Caco-2 (cell line): ENCODE measurements around the gene MBNL2. TPM values are rescaled to one million over a fixed set of nuclear protein-coding genes. Genes with fewer than 3 reads are reported as not detected.
A peak's percentile ranks its signal among the peaks of the same experiment; 100 is the strongest.

ENCODE experiments used
- BruUV-seq: library from RNA; stranded (reverse); fragments of 400-500 nt; replicated peaks from 2 replicates; lab custom pipeline; 2021; lab: Mats Ljungman, UMichigan
- CTCF ChIA-PET: fragments of 300-600 bp; sonication (Branson Sonifier 250); formaldehyde crosslinking; loops from one replicate; lab custom pipeline; 2022; ENCODE audit warnings: antibody characterized with exemption; lab: Charles Lee
- POLR2A ChIA-PET: fragments of 300-600 bp; sonication (Branson Sonifier 250); formaldehyde crosslinking; loops from one replicate; lab custom pipeline; 2022; ENCODE audit warnings: antibody characterized with exemption; lab: Charles Lee
- DNase-seq, 2 experiments: peaks; one replicate each; pipeline versions ENCODE4 v3.0.0 to v3.0.0-alpha.2; 2020 to 2022
- H3K27me3 ChIP-seq: replicated peaks from 2 replicates; pipeline ENCODE4 v1.6.0; 2011; ENCODE audit warnings: low read length; ENCODE audit not compliant: control insufficient read depth, insufficient read depth
- H3K36me3 ChIP-seq: 2 replicates; pipeline ENCODE4 v1.5.1; 2011; ENCODE audit warnings: low read length; ENCODE audit not compliant: control insufficient read depth, insufficient read depth
- H3K4me1 ChIP-seq: fragments of 250-450 bp; sonication (Bioruptor Pico); 2 replicates; pipeline ENCODE4 v1.5.1; 2020; ENCODE audit warnings: mild to moderate bottlenecking
- H3K4me3 ChIP-seq: 2 replicates; pipeline ENCODE4 v1.5.1; 2011; ENCODE audit warnings: low read depth, mild to moderate bottlenecking, control low read depth, low read length
- H3K9me3 ChIP-seq: fragments of 250-450 bp; sonication (Bioruptor Pico); 2 replicates; pipeline ENCODE4 v1.5.1; 2020; ENCODE audit warnings: mild to moderate bottlenecking, moderate library complexity
- H3K27ac Mint-ChIP-seq: one replicate; pipeline ENCODE4 v1.8.0; 2022; ENCODE audit warnings: mixed read lengths; ENCODE audit not compliant: unreplicated experiment
- H3K27me3 Mint-ChIP-seq: one replicate; pipeline ENCODE4 v1.8.0; 2022; ENCODE audit warnings: mixed read lengths; ENCODE audit not compliant: insufficient read depth, unreplicated experiment
- H3K36me3 Mint-ChIP-seq: one replicate; pipeline ENCODE4 v1.8.0; 2022; ENCODE audit warnings: mild to moderate bottlenecking, mixed read lengths; ENCODE audit not compliant: insufficient read depth, unreplicated experiment
- H3K4me1 Mint-ChIP-seq: one replicate; pipeline ENCODE4 v1.8.0; 2022; ENCODE audit warnings: low read depth, mixed read lengths; ENCODE audit not compliant: unreplicated experiment
- H3K4me3 Mint-ChIP-seq: one replicate; pipeline ENCODE4 v1.8.0; 2022; ENCODE audit warnings: mild to moderate bottlenecking, moderate library complexity, mixed read lengths; ENCODE audit not compliant: unreplicated experiment
- H3K9me3 Mint-ChIP-seq: one replicate; pipeline ENCODE4 v1.8.0; 2022; ENCODE audit warnings: mixed read lengths; ENCODE audit not compliant: unreplicated experiment
- intact Hi-C: fragments of 100-400 bp; cut with micrococcal nuclease; formaldehyde crosslinking; loops from one replicate; pipeline ENCODE4 v1.10.0; 2022; ENCODE audit not compliant: unreplicated experiment
- total RNA-seq: library from RNA; stranded (reverse); gene quantifications from 2 replicates; pipeline ENCODE4 v1.2.3, GENCODE V29; 2022
- TF ChIP-seq, protein P1 (sequence below), 2 experiments: fragments of 200-600 bp in 1 of 2; IDR thresholded peaks; 1 replicate in 1 of 2; 2 replicates in 1 of 2; pipeline versions ENCODE4 v1.5.1 to v1.8.0; 2011 to 2022; ENCODE audit warnings: antibody characterized with exemption in 1 of 2, control low read depth in 1 of 2, inconsistent platforms in 1 of 2, low read depth in 1 of 2, low read length in 1 of 2, mild to moderate bottlenecking in 1 of 2, moderate library complexity in 1 of 2; ENCODE audit not compliant: insufficient read depth in 1 of 2, severe bottlenecking in 1 of 2, unreplicated experiment in 1 of 2

MBNL2 gene
- total RNA-seq, 1 experiment from 2014 or later = 41.6 TPM

GRCh38 chr13:97185751-97186150, 36.4 kb upstream of the MBNL2 start:
- peaks cover 11% of the 10 kb centered on the region for H3K4me1 ChIP-seq
- Mint-ChIP-seq H3K9me3 (peaks cover 10% of the 10 kb centered on the region), H3K36me3 (no peaks in the 10 kb centered on the region), H3K4me3 (no peak overlapping the region), H3K27me3 (no peaks in the 10 kb centered on the region), H3K4me1 (peaks cover 21% of the 10 kb centered on the region), H3K27ac (peak overlapping the region; percentile 26)
- no peaks in the 10 kb centered on the region for H3K27me3 ChIP-seq
- H3K4me3 ChIP-seq = no peak overlapping the region
- no peaks in the 10 kb centered on the region for H3K36me3 ChIP-seq
- CTCF ChIA-PET = interaction anchor here (0.6 kb wide), 2 partner anchors 167 to 544 kb away, joined by 3 read pairs; no protein-coding TSS in a partner anchor
- BruUV-seq = no TSS peak
- no peak for DNase-seq
- TF ChIP-seq, protein P1, sequence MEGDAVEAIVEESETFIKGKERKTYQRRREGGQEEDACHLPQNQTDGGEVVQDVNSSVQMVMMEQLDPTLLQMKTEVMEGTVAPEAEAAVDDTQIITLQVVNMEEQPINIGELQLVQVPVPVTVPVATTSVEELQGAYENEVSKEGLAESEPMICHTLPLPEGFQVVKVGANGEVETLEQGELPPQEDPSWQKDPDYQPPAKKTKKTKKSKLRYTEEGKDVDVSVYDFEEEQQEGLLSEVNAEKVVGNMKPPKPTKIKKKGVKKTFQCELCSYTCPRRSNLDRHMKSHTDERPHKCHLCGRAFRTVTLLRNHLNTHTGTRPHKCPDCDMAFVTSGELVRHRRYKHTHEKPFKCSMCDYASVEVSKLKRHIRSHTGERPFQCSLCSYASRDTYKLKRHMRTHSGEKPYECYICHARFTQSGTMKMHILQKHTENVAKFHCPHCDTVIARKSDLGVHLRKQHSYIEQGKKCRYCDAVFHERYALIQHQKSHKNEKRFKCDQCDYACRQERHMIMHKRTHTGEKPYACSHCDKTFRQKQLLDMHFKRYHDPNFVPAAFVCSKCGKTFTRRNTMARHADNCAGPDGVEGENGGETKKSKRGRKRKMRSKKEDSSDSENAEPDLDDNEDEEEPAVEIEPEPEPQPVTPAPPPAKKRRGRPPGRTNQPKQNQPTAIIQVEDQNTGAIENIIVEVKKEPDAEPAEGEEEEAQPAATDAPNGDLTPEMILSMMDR (IDR thresholded peaks at IDR 0.05; ENCODE audit: insufficient read depth in 1 of 2, low read depth in 1 of 2, low read length in 1 of 2, severe bottlenecking in 1 of 2, unreplicated experiment in 1 of 2) = no peak
- H3K9me3 ChIP-seq = no peaks in the 10 kb centered on the region
- POLR2A ChIA-PET = no interaction called here
- intact Hi-C loops = no loop called here

- TF ChIP-seq, protein P1 (IDR thresholded peaks at IDR 0.05; ENCODE audit: insufficient read depth in 1 of 2, low read depth in 1 of 2, low read length in 1 of 2, severe bottlenecking in 1 of 2, unreplicated experiment in 1 of 2) = no peak
- Mint-ChIP-seq H3K36me3 (no peaks in the 10 kb centered on the region), H3K4me1 (peaks cover 26% of the 10 kb centered on the region), H3K27ac (no peak overlapping the region), H3K27me3 (no peaks in the 10 kb centered on the region), H3K4me3 (no peak overlapping the region), H3K9me3 (peaks cover 15% of the 10 kb centered on the region)
- intact Hi-C loops = no loop called here
- Histone ChIP-seq H3K4me3 (no peak overlapping the region), H3K9me3 (no peaks in the 10 kb centered on the region), H3K36me3 (no peaks in the 10 kb centered on the region), H3K27me3 (no peaks in the 10 kb centered on the region), H3K4me1 (peaks cover 25% of the 10 kb centered on the region)
- no TSS peak for BruUV-seq
- ChIA-PET POLR2A (no interaction called here), CTCF (no interaction called here)
- DNase-seq = no peak
These were observed 33.9 kb upstream of the MBNL2 start for GRCh38 chr13:97188207-97188606.

GRCh38 chr13:97189928-97190327, 32.2 kb upstream of the MBNL2 start:
- Mint-ChIP-seq H3K27me3 (no peaks in the 10 kb centered on the region), H3K9me3 (peaks cover 25% of the 10 kb centered on the region), H3K4me3 (no peak overlapping the region), H3K36me3 (no peaks in the 10 kb centered on the region), H3K4me1 (peaks cover 38% of the 10 kb centered on the region), H3K27ac (no peak overlapping the region)
- no peaks in the 10 kb centered on the region for H3K36me3 ChIP-seq
- POLR2A ChIA-PET = no interaction called here
- H3K4me1 ChIP-seq = peaks cover 40% of the 10 kb centered on the region
- H3K4me3 ChIP-seq = no peak overlapping the region
- intact Hi-C loops = no loop called here
- TF ChIP-seq, protein P1 (IDR thresholded peaks at IDR 0.05; ENCODE audit: insufficient read depth in 1 of 2, low read depth in 1 of 2, low read length in 1 of 2, severe bottlenecking in 1 of 2, unreplicated experiment in 1 of 2) = no peak
- no peak for DNase-seq
- no peaks in the 10 kb centered on the region for H3K9me3 ChIP-seq
- H3K27me3 ChIP-seq = no peaks in the 10 kb centered on the region
- CTCF ChIA-PET = no interaction called here
- BruUV-seq = no TSS peak
